Measurements from ENCODE around the gene SERINC3. TPM values are rescaled to one million over a fixed set of nuclear protein-coding genes. Genes with fewer than 3 reads are reported as not detected.
"Not testable (repeated sequence)": the region's sequence is repeated elsewhere in the genome, so short reads cannot be mapped to it uniquely, and the experiment has no call there.

SERINC3 gene
- 10 to 100 TPM; 82.0 to 94.6 TPM for total RNA-seq
- polyA plus RNA-seq, result 100 to 1,000 TPM; 163 to 207 (median 173) TPM
- 115 to 241 (median 148) reads per million in 6 experiments for total RNA-seq

DNA sequence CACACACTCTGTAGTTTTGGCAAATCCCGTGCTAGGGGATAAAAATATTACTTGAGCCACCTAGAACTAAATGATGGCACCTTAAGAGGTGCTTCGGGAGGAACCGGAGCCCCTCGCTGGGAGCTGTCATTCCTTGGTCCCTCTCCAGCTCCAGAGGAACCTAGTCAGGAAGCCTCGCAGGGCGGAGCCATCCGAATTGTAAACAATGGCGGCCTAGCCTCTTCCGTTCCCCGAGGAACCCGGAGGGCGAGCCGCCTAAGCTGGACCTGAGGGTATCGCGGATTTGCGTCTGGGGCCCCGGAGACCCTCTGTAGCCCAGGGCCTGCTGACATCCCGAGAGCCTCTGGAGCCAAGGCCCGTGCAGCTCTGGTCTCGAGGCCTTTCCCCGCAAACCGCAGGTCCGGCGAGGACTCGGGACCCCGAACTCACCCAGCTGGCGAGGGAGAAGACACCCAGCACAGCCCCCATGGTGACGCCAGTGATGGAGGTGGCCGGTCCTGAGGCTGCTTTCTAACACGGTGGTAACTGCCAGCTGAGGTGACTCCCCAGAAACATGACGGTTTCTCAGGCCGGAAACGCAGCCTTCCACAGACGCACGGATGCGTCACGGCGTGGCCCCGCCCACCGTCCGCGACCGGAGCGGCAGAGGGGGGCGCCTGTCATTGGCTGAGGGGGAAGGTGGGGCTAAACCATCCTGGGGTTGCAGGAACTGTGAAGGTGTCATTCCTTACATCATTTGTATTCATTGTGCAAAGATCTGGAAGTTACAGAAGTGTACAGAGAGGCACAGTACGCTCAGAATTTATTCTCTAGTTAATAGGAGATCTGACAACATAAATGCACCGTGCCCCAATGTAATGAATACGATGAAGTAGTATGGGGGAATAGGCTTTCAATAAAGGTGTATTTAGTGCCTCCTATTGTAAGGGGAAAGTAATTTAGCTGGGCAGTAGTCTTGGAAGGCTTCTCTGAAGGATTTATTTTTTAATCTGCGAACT is at the start of gene SERINC3:
Gene SERINC3 (minus strand): TSS at position 587 of the 998 bp plus-strand sequence. CDS start 119 bp downstream, at position 468.
- peaks cover 0 to 16% (median 7%) of the 10 kb centered on the region in 3 donors for H3K36me3 Mint-ChIP-seq
- ATAC-seq, result peak; percentile 89 to 97

GRCh38 chr20:44571362-44571988 is 49.6 kb upstream of the SERINC3 start:
- H3K36me3 Mint-ChIP-seq, result peaks cover 0 to 2% (median 0%) of the 10 kb centered on the region in 3 donors
- peak overlapping the region in 8 of 10 donors; percentile 7 to 72 (median 28) for H3K27ac Mint-ChIP-seq
- peaks cover 12 to 33% (median 20%) of the 10 kb centered on the region in 4 donors for H3K4me1 Mint-ChIP-seq
- POLR2A ChIA-PET, result interaction anchor here (0.6 to 1.0 kb wide), 4 partner anchors 39 to 79 kb away, joined by 3 to 4 read pairs (median 3); partner anchors contain the start of gene SERINC3
- peak overlapping the region in 3 of 10 donors; percentile 1 to 14 (median 2) for H3K4me3 Mint-ChIP-seq
- H3K27me3 Mint-ChIP-seq, result no peaks in the 10 kb centered on the region
- ATAC-seq, result peak; percentile 39 to 81
- DNase-seq, result peak in 3 of 10 donors; percentile 17 to 39 (median 32)
- no peaks in the 10 kb centered on the region for H3K9me3 Mint-ChIP-seq

More for the DNA sequence above, at the start of gene SERINC3:
- peak within 1 kb of the TSS; percentile 83 to 92 (median 90) for H3K4me3 Mint-ChIP-seq
- no peaks in the 10 kb centered on the region for H3K27me3 Mint-ChIP-seq
- H3K27ac Mint-ChIP-seq, result peak within 1 kb of the TSS; percentile 86 to 99 (median 96)
- peaks cover 24 to 65% (median 59%) of the 10 kb centered on the region in 4 donors for H3K4me1 Mint-ChIP-seq
- H3K9me3 Mint-ChIP-seq, result no peaks in the 10 kb centered on the region
- POLR2A ChIA-PET, result interaction anchor here (0.6 to 2.4 kb wide), 14 partner anchors 10 to 311 kb away, joined by 3 to 19 read pairs (median 5); partner anchors contain the start of genes ADA, OSER1 and TTPAL
- DNase-seq, result peak; percentile 95 to 99 (median 98)

- Mint-ChIP-seq H3K27me3 (no peaks in the 10 kb centered on the region), H3K9me3 (no peaks in the 10 kb centered on the region), H3K4me3 (no peak overlapping the region), H3K36me3 (no peaks in the 10 kb centered on the region), H3K4me1 (peaks cover 7 to 26% (median 13%) of the 10 kb centered on the region in 4 donors), H3K27ac (peak overlapping the region in 6 of 10 donors; percentile 13 to 76 (median 48))
- no peak for ATAC-seq
- POLR2A ChIA-PET, result no interaction called here
- no peak for DNase-seq
These were observed 48.5 kb upstream of the SERINC3 start for GRCh38 chr20:44570367-44570766.

DNA sequence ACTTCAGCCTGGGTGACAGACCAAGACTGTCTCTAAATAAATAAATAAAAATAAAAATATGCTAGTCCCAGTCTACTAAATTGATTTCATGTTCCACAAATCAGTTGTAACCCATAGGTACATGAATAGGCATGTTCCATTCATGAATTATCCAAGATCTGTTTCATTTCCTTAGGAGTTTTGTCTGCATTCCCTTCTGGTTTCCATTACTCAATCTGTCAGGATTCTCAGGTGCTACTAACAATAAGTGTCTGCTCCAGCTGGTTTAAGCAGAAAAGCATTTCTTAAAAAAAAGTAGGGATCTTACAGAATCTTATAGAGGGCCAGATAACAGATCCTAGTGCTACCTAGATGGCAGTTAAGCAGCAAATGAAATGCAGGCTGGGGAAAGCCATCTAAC is 44.9 kb upstream of the SERINC3 start:
- no peak for DNase-seq
- H3K36me3 Mint-ChIP-seq, result peaks cover 0 to 2% (median 0%) of the 10 kb centered on the region in 3 donors
- H3K9me3 Mint-ChIP-seq, result no peaks in the 10 kb centered on the region
- H3K4me1 Mint-ChIP-seq, result peaks cover 5 to 14% (median 7%) of the 10 kb centered on the region in 4 donors
- peak overlapping the region in 4 of 10 donors; percentile 50 to 68 (median 56) for H3K27ac Mint-ChIP-seq
- ATAC-seq, result no peak
- no peak overlapping the region for H3K4me3 Mint-ChIP-seq
- no peaks in the 10 kb centered on the region for H3K27me3 Mint-ChIP-seq
- POLR2A ChIA-PET, result no interaction called here

GRCh38 chr20:44566018-44566417 is 44.1 kb upstream of the SERINC3 start:
- Mint-ChIP-seq H3K4me3 (no peak overlapping the region), H3K36me3 (peaks cover 0 to 3% (median 0%) of the 10 kb centered on the region in 3 donors), H3K27me3 (no peaks in the 10 kb centered on the region), H3K27ac (no peak overlapping the region), H3K9me3 (no peaks in the 10 kb centered on the region), H3K4me1 (peaks cover 0 to 7% (median 2%) of the 10 kb centered on the region in 4 donors)
- no peak for DNase-seq
- POLR2A ChIA-PET, result no interaction called here
- ATAC-seq, result no peak

GRCh38 chr20:44561876-44562275 is 40.0 kb upstream of the SERINC3 start:
- no peak overlapping the region for H3K4me3 Mint-ChIP-seq
- ATAC-seq, result no peak
- no peak overlapping the region for H3K27ac Mint-ChIP-seq
- peaks cover 0 to 3% (median 0%) of the 10 kb centered on the region in 3 donors for H3K36me3 Mint-ChIP-seq
- no peaks in the 10 kb centered on the region for H3K9me3 Mint-ChIP-seq
- POLR2A ChIA-PET, result no interaction called here
- H3K4me1 Mint-ChIP-seq, result peaks cover 0 to 1% (median 0%) of the 10 kb centered on the region in 4 donors
- H3K27me3 Mint-ChIP-seq, result no peaks in the 10 kb centered on the region
- DNase-seq, result no peak

GRCh38 chr20:44560818-44561217 is 38.9 kb upstream of the SERINC3 start:
- H3K36me3 Mint-ChIP-seq, H3K27me3 Mint-ChIP-seq, ATAC-seq, H3K9me3 Mint-ChIP-seq, H3K27ac Mint-ChIP-seq, DNase-seq, H3K4me1 Mint-ChIP-seq, H3K4me3 Mint-ChIP-seq: not testable (repeated sequence)
- POLR2A ChIA-PET, result interaction anchor here (0.7 kb wide), 1 partner anchor 12 kb away, joined by 3 read pairs; no protein-coding TSS in a partner anchor

- H3K4me1 Mint-ChIP-seq, result no peaks in the 10 kb centered on the region
- no peak overlapping the region for H3K27ac Mint-ChIP-seq
- POLR2A ChIA-PET, result interaction anchor here (0.7 kb wide), 1 partner anchor 13 kb away, joined by 3 read pairs; no protein-coding TSS in a partner anchor
- DNase-seq (no peak), ATAC-seq (no peak)
- no peak overlapping the region for H3K4me3 Mint-ChIP-seq
- no peaks in the 10 kb centered on the region for H3K9me3 Mint-ChIP-seq
- H3K36me3 Mint-ChIP-seq, result peaks cover 0 to 3% (median 0%) of the 10 kb centered on the region in 3 donors
- no peaks in the 10 kb centered on the region for H3K27me3 Mint-ChIP-seq
These were observed 38.4 kb upstream of the SERINC3 start for GRCh38 chr20:44560229-44560628.

- H3K4me3 Mint-ChIP-seq, result no peak overlapping the region
- H3K27ac Mint-ChIP-seq, result no peak overlapping the region
- peaks cover 0 to 3% (median 0%) of the 10 kb centered on the region in 3 donors for H3K36me3 Mint-ChIP-seq
- no peak for ATAC-seq
- H3K27me3 Mint-ChIP-seq, result no peaks in the 10 kb centered on the region
- no peaks in the 10 kb centered on the region for H3K4me1 Mint-ChIP-seq
- no peaks in the 10 kb centered on the region for H3K9me3 Mint-ChIP-seq
- DNase-seq, result no peak
- POLR2A ChIA-PET, result no interaction called here
These were observed 37.4 kb upstream of the SERINC3 start for GRCh38 chr20:44559302-44559701.

DNA sequence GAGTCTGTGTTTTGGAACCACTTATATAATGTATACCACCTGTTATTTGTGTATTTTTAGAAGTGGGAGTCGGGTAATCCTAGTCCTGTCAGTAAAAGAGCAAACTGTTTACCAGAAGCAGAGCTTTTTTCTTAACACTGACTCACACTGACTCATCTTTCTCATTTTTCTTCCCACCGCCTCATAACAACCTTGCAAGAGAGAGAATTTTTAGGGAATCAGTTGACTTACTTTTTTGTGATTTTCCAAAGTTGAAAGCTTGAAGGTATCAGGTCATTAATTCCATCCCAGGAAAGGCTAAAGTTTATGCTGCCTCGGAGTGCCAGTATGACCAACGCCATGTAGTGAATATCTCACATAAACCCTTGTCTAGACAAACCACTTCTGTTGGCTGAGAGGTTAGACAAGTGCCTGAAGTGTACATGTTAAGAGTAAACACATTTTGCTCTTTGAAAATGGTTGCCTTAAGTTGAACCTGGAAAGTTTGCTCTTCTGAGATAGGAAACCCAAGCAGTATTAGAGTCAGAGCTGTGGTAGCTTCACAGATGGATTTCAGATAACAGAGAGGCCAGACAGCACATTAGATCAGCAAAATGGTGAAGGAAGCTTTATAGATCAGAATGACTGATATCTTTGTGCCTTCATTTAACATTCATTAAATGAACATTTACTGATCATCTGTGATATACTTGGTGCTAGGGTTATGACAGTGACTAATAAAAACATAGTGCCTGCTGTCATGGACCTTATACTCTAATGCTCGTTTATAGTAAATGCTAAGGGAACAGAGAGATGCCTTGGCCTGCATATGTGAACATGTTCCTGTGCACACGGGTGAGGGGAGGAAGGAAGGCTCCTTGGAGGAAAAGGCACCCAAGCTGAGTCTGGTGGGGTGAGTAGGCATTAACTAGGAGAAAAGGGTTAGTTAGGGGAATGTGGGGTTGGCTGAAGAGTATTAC is 31.4 kb upstream of the SERINC3 start:
- POLR2A ChIA-PET, result no interaction called here
- H3K27ac Mint-ChIP-seq, result peak overlapping the region in 6 of 10 donors; percentile 11 to 91 (median 56)
- no peaks in the 10 kb centered on the region for H3K27me3 Mint-ChIP-seq
- no peaks in the 10 kb centered on the region for H3K36me3 Mint-ChIP-seq
- peaks cover 7 to 16% (median 11%) of the 10 kb centered on the region in 4 donors for H3K4me1 Mint-ChIP-seq
- H3K4me3 Mint-ChIP-seq, result peak overlapping the region in 2 of 10 donors; percentile 11 to 13
- H3K9me3 Mint-ChIP-seq, result no peaks in the 10 kb centered on the region
- peak; percentile 25 to 42 for ATAC-seq
- no peak for DNase-seq

DNA sequence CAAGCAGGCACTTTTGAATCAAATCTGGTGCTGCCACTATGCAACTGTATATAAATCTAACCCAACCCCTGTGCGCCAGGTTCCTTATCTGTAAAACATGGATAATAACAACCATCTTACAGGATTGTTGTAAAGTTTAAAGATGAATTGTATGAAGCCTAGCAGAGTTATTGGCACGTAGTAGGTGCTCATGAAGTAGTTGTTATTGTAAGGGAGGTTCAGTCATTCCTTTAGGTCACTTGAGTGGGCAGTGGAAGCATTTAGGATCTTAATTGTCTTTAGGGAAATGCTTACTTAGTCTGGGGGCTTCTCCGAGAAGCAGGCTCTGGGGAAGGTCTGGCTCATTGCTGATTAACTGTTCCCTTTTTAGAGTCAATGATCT is 30.7 kb upstream of the SERINC3 start:
- ATAC-seq (no peak), DNase-seq (no peak)
- Mint-ChIP-seq H3K4me3 (no peak overlapping the region), H3K36me3 (no peaks in the 10 kb centered on the region), H3K9me3 (no peaks in the 10 kb centered on the region), H3K4me1 (peaks cover 7 to 16% (median 11%) of the 10 kb centered on the region in 4 donors), H3K27ac (peak overlapping the region in 3 of 10 donors; percentile 28 to 91 (median 80)), H3K27me3 (no peaks in the 10 kb centered on the region)
- POLR2A ChIA-PET, result no interaction called here

Data from naive thymus-derived CD8-positive, alpha-beta T cell (primary cell).